ENCODE results near the gene BPIFB3. TPM values are rescaled to one million over a fixed set of nuclear protein-coding genes. Genes with fewer than 3 reads are reported as not detected.

BPIFB3 gene
- total and polyA plus RNA-seq, 12 donors, result not detected

DNA sequence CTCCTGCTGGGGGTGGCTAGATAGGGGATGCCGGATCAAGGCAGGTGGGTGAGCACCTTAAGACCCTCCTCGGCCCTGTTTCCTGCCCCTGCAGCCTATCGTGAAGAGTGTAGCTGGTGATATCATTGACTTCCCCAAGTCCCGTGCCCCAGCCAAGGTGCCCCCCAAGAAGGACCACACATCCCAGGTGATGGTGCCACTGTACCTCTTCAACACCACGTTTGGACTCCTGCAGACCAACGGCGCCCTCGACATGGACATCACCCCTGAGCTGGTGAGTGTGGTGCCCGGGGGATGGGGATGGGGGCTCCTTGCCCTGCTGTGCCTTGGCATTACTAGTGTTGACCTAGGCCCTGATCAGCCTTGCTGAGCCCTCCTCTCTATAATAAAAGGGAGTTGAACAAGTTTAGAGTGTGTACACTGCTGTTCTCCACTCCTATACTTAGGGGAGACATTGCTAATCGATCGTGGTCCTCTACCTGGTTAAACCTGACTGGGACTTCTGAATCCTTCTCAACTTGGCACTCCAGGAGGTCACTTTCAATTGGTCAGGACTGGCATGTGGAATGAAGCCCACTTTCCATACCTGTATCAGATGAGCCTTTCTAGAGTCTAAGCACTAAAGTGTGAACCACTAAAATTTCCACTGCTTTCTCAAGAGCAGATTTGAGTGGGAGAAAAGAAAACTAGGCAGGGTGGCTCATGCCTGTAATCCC is 11.0 kb downstream of the BPIFB3 start:
- 82 to 95% (median 93%) methylated on average over 9 to 11 of the region's 11 CpGs for WGBS, 4 donors
- no peaks in the 10 kb centered on the region for H3K4me1 ChIP-seq (replicated peaks in 1 of 2)
- DNase-seq, result no peak
- TF ChIP-seq POLR2A (IDR thresholded peaks at IDR 0.05), result no peak
- TF ChIP-seq, protein P1, sequence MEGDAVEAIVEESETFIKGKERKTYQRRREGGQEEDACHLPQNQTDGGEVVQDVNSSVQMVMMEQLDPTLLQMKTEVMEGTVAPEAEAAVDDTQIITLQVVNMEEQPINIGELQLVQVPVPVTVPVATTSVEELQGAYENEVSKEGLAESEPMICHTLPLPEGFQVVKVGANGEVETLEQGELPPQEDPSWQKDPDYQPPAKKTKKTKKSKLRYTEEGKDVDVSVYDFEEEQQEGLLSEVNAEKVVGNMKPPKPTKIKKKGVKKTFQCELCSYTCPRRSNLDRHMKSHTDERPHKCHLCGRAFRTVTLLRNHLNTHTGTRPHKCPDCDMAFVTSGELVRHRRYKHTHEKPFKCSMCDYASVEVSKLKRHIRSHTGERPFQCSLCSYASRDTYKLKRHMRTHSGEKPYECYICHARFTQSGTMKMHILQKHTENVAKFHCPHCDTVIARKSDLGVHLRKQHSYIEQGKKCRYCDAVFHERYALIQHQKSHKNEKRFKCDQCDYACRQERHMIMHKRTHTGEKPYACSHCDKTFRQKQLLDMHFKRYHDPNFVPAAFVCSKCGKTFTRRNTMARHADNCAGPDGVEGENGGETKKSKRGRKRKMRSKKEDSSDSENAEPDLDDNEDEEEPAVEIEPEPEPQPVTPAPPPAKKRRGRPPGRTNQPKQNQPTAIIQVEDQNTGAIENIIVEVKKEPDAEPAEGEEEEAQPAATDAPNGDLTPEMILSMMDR (IDR thresholded peaks at IDR 0.05), result no peak
- H3K27me3 ChIP-seq, result no peaks in the 10 kb centered on the region
- intact Hi-C loops (cut with DNase I), result no loop called here
- H3K4me3 ChIP-seq, result no peak overlapping the region
- no peak overlapping the region for H3K27ac ChIP-seq
- no peaks in the 10 kb centered on the region for H3K36me3 ChIP-seq (replicated peaks in 1 of 2)
- no peaks in the 10 kb centered on the region for H3K9me3 ChIP-seq (replicated peaks in 1 of 3)

DNA sequence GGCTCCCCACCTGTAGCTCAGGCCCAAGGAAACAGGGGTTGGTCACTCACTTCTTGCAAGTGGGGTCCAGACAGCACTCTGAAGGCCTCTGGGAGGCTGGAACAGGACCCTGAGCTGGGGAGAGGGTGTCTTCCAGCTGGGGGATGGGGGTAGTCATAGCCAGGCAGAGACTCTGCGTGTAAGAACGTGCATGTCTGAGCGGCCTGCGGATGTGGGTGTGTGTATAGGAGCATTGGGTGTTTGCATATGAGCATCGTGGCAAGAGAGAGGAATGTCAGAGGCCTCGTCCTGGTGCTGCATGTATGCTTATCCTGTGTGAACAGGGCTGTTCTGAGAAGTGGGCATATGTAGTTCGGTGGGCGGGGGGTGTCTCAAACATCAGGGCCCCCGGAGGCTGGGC is 12.1 kb downstream of the BPIFB3 start:
- TF ChIP-seq POLR2A (IDR thresholded peaks at IDR 0.05), result no peak

DNA sequence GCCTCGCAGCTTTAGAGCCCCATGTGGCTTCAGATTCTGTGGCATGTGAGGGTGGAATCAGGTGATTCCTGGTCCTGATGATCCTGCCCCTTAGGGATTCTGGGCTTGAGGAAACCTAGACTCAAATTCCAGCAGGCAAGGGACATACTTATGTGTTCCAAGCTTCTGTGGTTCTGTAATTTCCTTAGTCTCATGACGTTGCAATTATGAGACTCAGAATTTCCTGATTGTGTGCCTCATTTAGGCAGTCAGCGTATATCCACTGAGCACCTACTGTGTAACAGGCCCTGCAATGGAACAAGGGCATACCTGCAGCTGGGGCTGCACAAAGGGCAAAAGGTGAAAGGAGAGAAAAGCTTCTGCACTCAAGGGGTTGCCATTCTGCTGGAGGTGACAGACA is 14.1 kb downstream of the BPIFB3 start:
- no peak overlapping the region for H3K27ac ChIP-seq
- no peaks in the 10 kb centered on the region for H3K4me1 ChIP-seq (replicated peaks in 1 of 2)
- intact Hi-C loops (cut with DNase I), result no loop called here
- no peak overlapping the region for H3K4me3 ChIP-seq
- H3K36me3 ChIP-seq (replicated peaks in 1 of 2), result no peaks in the 10 kb centered on the region
- no peak for DNase-seq
- TF ChIP-seq, protein P1 (IDR thresholded peaks at IDR 0.05), result no peak
- TF ChIP-seq POLR2A (IDR thresholded peaks at IDR 0.05), result no peak
- peaks cover 3% of the 10 kb centered on the region for H3K27me3 ChIP-seq
- no peaks in the 10 kb centered on the region for H3K9me3 ChIP-seq (replicated peaks in 1 of 3)
- 70 to 80% (median 72%) methylated on average over 3 of the region's 3 CpGs for WGBS, 4 donors

More for the DNA sequence above, 12.1 kb downstream of the BPIFB3 start:
- Histone ChIP-seq H3K27ac (no peak overlapping the region), H3K9me3 (replicated peaks in 1 of 3) (no peaks in the 10 kb centered on the region), H3K4me3 (no peak overlapping the region), H3K27me3 (no peaks in the 10 kb centered on the region), H3K4me1 (replicated peaks in 1 of 2) (no peaks in the 10 kb centered on the region), H3K36me3 (replicated peaks in 1 of 2) (no peaks in the 10 kb centered on the region)
- DNase-seq, result no peak
- intact Hi-C loops (cut with DNase I), result no loop called here
- WGBS, 4 donors, result 80 to 87% (median 84%) methylated on average over 9 of the region's 9 CpGs

DNA sequence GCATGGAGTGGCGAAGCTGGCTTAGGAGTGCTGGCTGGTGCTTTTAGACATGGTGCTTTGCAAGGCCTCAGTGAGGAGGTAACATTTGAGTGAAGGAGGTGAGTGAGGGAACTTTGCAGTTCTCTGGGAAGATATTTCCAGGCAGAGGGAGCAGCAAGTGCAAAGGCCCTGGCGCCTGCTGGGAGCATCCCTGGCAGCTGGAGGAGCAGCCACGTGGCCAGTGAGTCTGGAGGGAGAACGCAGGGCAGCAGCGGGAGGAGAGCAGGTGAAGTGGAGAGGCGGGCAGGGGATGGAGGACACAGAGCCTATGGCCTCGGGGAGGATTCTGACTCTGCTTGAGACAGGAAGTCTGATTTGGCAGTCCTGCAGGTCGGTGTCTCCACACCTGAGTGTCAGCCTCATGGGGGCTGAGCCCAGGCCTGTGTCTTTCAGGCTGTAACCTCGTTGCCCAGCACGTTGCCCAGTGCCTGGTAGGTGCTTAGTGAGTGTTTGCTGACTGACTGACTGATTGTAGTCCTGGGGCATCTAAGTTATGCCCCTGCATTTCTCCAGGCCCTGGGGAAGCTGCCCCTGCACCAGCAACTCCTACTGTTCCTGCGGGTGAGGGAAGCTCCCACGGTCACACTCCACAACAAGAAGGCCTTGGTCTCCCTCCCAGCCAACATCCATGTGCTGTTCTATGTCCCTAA is 14.7 kb downstream of the BPIFB3 start:
- DNase-seq, result no peak
- intact Hi-C loops (cut with DNase I), result no loop called here
- Histone ChIP-seq H3K27me3 (peaks cover 3% of the 10 kb centered on the region), H3K27ac (no peak overlapping the region), H3K9me3 (replicated peaks in 1 of 3) (no peaks in the 10 kb centered on the region), H3K36me3 (replicated peaks in 1 of 2) (no peaks in the 10 kb centered on the region), H3K4me3 (no peak overlapping the region), H3K4me1 (replicated peaks in 1 of 2) (no peaks in the 10 kb centered on the region)
- no peak for TF ChIP-seq POLR2A (IDR thresholded peaks at IDR 0.05)
- TF ChIP-seq, protein P1 (IDR thresholded peaks at IDR 0.05), result no peak
- 81 to 88% (median 84%) methylated on average over 7 to 12 of the region's 12 CpGs for WGBS, 4 donors

Data from adrenal gland (tissue), 12 donors.